NK-92 (cell line): ENCODE measurements around the gene TERT.

Experiments used
- DNase-seq: peaks from one replicate; lab custom pipeline; 2025; ENCODE audit not compliant: unreplicated experiment; lab: John Stamatoyannopoulos, UW

TERT gene

DNA sequence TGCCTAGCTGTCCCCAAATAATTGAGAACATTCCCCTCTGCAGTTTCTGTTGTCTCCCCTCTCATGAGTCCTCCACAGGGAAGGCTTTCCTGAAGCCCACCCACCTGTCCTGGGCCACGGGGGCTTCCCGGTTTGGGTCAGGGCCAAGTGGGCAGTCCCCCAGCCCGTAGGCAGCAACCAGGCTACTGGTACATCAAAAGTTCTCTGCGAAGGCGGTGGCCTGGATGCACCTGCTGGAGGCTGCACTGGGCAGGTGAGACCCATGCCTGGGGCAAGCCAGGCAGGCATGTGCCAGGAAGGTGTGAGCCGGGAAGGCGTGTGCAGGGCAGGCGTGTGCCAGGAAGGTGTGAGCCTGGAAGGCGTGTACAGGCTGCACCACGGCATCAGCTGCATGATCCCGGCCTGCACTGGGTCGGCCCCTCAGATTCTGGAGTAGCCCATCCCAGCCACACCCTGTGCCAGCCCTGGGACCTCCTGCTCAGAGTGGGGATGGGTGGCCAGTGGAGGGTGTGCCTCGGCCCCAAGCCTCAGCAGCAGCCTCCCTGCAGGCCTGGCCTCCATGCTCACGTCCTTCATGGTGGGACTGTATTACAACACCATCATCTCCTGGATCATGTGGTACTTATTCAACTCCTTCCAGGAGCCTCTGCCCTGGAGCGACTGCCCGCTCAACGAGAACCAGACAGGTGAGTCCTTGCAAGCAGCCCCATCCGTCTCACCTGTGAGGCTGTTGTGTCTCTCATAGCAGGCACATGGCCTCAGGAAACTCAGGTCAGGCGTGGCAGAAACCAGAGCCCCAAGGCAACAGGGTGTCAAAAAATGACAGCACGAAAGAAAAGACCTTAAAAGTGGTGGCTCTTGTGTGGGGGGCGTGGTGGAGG, 84.7 kb downstream of the TERT start:
- DNase-seq, result no peak

DNA sequence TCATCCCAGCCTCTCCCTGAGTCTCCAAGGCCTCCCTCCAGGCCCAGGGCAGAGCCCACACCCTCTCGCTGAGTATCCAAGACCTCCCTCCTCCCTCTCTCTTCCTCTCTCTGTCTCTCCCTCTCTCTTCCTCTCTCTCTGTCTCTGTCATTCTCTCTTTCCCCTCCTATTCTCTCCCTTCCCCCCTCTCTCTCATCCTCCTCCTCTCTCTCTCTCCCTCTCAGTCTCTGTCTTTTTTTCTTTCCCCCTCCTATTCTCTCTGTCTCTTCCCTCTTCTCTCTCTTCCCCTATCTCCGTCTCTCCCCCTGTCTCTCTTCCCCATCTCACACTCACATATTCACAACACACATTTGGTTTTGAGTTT, 85.4 kb downstream of the TERT start:
- DNase-seq, result no peak

DNA sequence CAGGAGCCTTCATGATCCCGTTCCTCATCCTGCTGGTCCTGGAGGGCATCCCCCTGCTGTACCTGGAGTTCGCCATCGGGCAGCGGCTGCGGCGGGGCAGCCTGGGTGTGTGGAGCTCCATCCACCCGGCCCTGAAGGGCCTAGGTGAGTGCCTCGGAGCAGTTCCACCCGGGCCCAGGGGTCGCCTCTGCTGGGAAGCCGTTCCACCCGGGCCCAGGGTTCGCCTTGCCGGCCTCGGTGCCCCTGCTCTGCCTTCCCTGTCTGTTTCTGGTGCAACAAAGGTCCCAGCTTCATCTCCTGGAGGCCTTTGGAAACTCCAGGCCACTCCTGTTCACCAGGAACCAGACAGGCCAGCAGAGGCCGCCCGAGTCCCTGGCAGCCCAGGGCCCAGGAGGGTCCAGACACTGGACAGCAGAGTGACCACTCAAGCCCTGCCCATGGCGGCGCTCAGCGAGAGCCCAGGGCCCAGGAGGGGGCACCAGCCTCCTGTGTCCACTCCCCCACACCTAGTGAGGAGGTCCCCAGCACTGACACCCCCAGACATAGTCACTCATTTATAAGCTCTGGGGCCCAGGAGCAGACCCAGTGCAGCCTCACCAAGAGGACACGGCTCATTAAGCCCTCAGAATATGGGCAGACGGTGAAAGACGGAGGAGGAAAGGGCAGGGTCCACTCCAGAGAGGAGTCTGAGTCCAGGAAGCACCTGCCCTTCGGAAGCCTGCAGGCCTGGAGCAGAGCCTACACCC, 86.0 kb downstream of the TERT start:
- no peak for DNase-seq

DNA sequence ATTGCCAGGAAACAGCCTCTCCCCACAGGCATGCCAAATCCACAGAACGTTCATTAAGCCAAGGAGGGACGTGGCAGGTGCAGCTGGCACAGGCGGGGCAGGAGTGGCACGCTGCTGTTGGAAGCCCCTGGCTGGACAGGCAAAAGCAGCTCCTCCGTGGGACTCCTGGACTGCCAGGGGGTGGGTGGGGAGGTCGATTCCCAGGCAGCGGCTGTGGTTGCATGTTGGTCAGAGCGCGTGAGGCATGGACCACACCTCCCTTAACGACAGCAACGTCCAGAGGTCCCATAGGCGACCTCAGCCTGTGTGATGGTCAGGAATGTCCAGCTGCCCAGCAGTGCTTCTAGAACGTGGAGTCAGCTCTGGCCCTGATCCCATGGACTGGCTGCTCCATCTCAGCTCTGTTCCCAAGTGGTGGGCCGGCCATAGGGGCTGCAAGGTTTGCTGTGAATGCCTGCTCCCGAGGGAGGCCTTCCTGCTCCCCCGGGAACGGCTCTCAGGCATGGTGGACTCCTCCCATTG, 86.6 kb downstream of the TERT start:
- DNase-seq, result no peak

DNA sequence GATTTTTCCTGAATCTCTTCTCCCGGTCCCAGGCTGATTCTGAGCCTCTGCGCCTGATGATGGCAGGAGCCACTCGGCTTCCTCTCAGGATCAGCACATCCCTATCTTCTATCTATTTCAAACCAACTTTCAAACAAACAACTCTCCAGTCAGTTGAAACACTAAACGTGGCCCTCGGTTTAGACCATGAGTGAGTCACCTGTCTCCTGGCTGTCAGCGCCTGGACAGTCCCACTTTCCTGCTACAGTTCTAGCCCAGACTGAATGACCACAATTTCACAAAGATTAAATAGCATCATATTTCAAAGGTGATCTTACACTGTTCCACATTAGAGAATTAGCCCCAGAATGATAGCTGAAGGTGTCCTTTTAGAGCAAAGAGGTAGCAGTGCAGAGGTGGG, 87.3 kb downstream of the TERT start:
- DNase-seq, result no peak

DNA sequence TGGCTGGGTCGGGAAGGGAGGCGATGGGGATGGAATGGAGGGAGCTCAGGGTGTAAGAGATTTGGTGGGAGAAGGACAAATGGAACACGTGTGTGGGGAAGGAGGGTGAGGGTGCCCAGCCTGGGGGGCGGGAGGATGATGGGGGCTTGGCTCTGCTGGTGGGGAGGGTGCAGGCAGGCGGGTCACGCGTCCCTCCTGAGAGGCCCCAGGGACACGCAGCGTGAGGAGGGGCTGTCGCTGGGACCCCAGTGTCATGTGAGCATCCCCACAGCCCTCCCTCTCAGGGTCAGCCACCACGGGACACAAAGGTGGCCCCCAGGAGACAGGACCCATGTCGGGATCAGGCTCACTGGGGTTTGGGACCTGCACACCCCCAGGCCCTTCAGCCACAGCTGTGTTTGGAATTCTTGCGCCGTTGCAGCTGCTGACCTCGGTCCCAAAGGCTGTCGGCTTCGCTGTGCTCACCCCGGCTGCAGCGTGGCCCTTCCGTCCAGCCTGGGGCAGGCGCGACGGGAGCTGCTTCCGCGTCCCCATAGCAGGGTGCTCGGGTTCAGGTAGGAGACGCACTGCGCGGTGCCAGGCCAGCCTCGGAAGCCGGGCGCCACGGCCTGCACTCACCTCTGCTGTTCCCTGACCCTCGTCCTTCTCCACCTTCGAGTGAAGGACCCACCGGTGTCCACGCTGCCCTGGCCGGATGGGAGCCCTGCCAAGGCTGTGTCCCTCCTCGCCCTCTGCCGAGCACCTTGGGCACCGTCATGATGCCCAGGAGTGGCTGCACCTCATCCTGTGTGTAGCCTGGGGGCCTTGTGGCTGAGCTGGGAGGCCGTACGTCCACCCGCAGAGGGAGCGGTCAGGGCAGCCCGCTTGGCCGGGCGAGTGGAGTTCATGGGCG, 88.1 kb downstream of the TERT start:
- no peak for DNase-seq

DNA sequence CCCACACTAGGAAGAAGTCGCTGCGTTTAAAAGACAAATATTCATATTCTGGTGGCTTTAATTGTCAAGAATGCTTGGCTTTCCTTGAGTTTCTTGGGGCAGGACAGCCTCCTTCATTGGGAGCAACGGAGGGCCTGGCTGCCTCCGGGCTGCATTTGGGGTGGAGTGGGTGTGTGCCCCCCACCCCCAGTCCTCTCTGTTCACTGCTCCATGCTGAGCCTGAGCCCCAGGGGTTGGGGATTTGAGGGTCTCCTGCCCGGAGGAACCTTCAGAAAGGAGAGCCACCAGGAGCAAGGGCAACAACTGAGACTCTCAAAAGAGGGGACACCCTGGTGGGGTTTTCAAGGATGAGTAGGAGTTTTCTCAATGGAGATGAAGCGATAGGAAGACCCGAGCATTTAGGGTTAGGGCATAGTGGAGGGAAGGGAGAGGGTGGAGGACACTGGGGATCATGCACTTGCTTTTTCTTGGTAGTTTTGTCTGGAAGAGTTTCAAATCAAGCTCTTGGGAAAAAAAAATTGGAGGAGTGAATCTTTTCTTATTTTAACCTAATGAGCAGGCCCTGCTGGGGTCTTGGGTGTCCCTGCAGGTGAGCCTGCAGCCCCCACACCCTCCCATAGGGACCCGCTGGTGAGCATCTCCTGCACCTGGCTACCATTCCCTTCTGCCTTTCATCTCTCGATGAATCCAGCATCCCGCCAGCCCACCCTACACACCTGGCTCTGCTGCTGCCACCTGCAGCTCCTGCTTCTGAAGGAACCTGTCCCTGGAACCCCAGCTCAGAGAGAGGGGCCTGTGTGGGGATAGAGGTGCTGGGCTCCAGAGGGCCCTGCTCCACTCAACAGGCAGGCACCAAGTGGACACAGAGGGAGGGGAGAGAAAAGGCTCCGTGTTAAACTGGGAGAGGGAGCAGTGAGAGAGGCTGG, 89.3 kb downstream of the TERT start:
- no peak for DNase-seq

DNA sequence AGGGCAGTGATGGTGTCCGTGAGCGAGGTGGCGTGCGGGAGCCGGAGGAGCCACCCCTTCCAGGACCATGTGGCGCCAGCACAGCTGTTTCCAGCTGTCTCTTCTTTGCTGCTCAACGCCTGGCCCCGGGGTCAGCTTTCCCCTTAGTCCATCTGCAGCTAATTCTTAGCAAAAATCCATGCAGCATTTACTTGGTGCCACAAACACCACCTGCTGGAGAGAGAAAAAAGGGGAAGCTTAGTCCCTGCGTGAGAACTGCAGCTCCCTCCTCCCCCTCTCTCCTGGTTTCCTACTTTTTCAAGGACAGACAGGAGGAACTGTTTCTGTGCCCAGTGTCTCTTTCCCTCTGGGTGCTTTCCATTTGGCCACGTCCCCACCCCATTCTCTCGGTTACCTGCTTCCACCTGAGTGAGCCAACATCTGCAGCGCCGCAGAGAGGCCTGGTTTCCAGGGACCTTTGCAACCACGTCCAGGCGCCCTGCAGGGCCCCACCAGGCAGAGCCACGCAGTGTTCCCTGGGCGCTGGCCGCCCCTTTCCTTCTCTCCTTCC, 90.1 kb downstream of the TERT start:
- DNase-seq, result no peak

DNA sequence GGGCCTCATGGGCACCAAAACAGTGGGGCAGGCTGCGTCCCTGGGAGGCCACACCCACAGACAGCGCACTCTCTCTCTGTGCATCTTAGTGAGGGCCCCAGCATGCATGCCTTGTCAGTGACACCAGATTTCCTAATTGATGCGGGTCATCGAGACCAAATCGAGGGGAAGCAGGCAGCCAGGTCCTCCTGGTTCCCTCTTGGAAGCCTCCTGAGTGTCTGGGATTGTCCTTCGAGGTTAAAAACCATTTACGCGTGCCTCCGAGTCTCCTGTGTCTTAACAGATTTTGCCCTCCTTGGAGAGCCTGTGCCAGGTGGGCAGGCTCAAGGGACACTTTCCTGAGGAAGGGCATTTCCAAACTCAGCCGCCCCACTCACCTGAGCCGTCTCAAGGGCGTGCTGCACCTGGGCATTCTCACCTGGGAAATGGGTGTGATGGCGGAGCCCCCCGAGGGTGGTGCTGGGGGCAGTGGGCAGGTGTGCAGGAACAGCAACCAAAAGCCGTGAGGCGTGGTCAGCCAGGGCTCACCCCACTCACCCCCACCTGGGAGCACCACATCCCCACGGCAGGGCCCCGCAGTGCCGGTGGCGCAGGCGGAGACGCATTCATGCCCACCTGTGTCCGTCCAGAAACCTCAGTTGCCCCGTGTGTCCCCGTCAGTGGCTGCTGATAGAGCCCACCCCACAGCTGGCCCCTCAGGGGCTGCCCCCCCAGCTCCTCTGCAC, 90.7 kb downstream of the TERT start:
- DNase-seq, result no peak

DNA sequence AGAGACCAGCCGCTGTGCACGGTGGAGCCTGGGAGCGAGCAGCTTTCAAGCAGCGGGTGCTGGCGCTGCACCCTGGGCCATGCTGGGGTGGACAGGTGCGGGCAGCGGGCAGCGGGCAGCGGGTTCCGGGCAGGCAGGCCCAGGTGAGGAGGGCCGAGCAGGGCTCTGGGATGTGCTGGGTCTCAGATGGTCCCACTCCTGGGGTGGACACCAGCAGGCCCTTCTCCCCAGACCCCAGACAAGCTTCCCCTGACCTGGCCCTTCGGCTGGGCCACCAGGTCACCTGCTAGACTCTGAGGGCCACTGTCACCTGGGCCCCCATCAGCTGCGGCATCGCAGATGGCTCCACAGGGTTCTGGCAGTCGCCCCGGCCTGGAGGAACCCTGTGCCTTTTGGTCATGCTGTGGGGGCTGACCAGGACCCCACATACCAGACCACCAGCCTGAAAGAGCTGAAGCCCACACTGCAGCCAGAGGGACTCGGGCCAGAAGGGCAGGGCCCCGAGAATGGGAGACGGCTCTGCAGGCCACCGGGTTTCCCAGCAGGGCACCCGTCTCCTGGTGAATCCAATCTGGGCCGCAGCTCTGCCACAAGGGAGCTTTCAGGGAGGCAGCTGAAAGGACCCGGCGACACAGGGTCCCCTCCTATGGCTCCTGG, 91.4 kb downstream of the TERT start:
- no peak for DNase-seq
